HG03039 (cell line): ENCODE results near the gene CD276.

Experiments used
- ATAC-seq: cut with Tn5 transposase; IDR thresholded peaks from one replicate; pipeline ENCODE4 v1.9.1; 2021; ENCODE audit warnings: mild to moderate bottlenecking, moderate library complexity; ENCODE audit not compliant: unreplicated experiment

CD276 gene

GRCh38 chr15:73746883-73747282 is 62.7 kb downstream of the CD276 start:
- ATAC-seq: no peak

DNA sequence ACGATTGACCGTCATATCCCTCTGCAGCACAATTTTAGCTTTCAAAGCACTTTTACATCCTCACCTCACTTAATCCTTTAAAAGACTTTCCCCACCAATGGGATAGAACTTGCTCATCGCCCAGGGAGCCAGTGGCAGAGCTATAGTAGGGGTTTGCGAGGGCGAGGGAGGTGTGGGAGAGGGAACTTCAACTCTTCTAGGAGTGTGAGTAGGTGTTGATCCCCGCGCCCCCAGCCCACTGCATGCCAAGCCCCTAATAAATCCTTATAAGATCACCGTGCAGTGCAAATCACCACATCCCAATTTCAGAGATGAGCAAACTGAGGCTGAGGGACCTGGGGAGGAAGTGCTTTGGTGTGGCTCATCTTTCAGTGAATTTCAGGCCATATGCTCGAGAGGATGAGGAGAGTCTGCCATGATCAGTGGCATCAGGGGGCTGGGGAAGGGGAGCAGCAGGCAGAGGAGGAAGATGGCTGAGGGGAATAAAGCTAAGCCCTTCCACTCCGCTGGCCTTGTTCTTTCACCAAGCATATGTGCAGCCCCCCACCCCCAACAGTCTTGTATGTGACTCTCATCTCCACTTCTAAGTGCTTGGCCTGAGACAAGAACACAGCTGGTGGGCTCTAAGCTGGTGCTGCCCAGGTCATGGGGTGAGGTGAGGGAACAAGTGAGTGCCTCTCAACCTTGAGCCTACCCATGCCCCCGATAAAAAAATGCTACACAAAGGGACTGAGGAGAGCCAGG is 63.8 kb downstream of the CD276 start:
- no peak for ATAC-seq

GRCh38 chr15:73748730-73749129 is 64.5 kb downstream of the CD276 start:
- no peak for ATAC-seq

DNA sequence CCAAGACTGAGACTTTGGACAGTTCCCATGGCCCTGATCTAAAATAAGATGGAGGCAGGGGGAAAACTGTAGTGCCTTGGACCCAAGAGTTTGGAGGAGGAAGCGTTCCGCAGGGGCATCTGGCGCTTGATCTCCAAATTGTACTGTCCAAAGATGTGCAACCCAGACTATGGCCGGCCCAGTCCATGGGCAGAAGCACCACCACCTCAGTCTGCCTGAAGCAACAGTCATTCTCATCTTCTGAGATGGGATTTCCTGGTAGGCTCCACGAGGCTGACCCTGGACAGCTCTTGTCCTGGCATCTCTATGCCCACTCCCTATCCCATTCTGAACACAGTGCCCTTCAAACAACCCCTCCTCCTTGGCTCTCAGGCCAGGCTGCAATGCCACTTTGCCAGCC is 65.3 kb downstream of the CD276 start:
- no peak for ATAC-seq

DNA sequence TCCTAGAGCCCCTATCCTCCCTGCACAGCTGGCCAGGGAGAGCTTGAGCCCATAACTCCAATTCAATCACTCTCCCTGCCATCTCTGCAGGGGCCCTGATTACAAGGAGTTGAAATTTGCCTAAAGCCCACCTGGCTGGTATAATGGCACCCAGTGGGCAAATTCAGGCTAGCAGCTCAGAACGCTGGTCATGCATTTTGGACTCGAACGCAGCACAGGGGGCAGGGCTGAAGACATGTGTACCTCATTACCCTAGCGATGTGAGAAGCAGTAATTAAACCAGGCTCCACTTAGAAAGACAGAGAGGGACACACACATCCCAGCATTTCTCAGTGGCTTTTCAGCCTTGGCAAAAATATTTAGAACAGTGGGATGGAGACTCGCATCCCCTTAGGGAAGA is 65.8 kb downstream of the CD276 start:
- ATAC-seq: no peak

- no peak for ATAC-seq
Measured at GRCh38 chr15:73750438-73750837, 66.3 kb downstream of the CD276 start.

DNA sequence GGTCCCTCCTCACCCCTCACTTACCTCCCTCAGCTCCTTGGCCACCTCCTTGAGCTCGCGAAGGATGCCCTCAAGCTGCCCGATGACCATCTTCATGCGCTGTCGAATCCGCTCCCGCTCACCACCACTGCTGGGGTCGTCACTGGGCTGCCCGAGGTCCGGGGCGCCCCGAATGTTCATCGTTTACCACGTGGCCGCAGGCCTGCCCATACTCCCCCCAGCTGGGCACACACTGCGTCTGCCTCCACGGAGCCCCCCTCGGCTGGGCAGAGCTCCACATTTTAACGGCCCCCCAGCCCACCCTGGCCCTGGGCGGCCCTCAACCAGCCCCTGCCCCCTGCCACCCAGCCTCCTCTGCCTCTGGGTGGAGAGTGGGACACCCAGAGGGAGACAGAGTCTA is 66.8 kb downstream of the CD276 start:
- ATAC-seq: no peak

DNA sequence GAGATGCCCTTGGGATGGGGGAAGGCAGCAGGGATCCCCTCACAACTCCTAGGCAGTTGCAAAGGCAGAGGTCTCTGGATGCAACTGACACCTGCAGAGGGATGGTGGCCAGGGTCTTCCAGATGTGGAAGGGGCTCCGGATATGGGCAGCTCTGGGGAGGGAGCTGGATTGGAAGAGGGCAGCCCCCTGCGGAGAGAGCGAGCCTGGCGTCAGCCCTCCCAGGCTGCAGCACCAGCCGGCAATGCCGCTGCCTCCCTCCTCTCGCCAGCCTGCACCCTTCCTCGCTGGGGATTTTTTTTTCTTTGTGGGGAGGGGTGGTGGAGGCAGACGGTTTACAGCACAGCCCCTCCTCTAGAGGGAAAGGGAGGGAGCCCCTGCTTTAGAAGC is 67.3 kb downstream of the CD276 start:
- no peak for ATAC-seq

- ATAC-seq: no peak
Measured at GRCh38 chr15:73751899-73752805, 68.0 kb downstream of the CD276 start.

GRCh38 chr15:73752806-73753193 is 68.6 kb downstream of the CD276 start:
- ATAC-seq: no peak

DNA sequence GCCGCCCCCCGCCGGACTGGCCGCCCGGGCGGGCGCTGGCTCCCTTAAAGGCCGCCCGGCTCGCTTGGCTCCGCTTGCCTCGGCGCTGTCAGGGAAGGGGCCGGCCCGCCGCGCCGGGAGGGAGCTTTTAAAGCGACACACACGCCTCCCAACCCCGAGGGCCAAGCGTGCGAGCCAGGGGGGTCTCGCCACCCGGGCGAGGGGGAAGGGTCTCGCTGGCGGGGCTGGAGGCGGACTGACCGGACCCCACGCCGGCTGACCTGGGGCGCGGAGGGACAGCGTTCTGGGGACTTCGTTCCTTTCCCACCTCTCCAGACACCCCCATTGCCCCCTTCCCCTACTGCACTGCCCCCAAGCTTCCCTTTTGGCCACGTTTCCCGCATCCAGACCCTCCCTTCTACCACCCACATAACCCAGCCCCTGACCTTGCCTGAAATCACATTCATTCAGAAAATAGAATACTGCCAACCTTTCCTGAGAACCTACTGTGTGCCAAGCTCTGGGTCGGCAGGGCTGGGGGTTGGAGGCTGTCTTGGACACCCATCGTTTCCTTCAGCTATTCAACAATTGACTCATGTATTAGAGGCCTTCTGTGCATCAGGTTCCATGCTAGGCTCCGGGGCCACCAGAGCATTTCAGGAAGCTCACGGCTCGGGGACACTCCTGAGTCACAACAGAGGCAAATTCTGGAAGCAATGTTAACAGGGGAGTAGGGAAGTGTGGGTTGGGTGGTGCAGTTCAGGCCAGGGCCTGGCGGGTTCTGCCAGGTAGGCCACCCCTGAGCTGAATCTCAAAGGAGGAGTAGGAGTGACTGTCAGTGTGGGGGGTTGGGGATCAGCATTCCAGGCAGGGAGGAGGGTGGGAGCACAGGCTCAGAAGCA is 69.3 kb downstream of the CD276 start, which contains the start of gene INSYN1:
TSS of gene INSYN1 (minus strand) at position 102 of the 881 bp plus-strand sequence. CDS start 2,221 bp downstream, outside the sequence.
- ATAC-seq: no peak

GRCh38 chr15:73754461-73754860 is 70.3 kb downstream of the CD276 start:
- no peak for ATAC-seq

DNA sequence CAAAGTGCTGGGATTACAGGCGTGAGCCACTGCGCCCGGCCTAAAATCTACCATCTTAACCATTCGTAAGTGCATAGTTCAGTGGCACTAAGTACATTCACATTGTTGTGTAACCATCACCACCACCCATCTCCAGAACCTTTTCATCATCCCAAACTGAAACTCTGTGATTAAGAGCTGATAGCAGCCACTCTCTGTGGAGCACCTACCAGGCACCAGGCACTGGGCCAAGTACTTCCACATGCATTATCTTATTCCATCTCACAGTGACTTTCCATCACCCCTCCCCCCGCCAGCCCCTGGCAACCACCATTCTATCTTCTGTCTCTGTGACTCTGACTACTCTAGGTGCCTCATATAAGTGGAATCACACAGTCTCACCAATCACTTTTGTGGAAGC is 71.3 kb downstream of the CD276 start:
- ATAC-seq: no peak

- no peak for ATAC-seq
Measured at GRCh38 chr15:73755946-73756345, 71.8 kb downstream of the CD276 start.

- no peak for ATAC-seq
Measured at GRCh38 chr15:73756390-73756789, 72.2 kb downstream of the CD276 start.

- no peak for ATAC-seq
Measured at GRCh38 chr15:73756947-73757513, 72.8 kb downstream of the CD276 start.

DNA sequence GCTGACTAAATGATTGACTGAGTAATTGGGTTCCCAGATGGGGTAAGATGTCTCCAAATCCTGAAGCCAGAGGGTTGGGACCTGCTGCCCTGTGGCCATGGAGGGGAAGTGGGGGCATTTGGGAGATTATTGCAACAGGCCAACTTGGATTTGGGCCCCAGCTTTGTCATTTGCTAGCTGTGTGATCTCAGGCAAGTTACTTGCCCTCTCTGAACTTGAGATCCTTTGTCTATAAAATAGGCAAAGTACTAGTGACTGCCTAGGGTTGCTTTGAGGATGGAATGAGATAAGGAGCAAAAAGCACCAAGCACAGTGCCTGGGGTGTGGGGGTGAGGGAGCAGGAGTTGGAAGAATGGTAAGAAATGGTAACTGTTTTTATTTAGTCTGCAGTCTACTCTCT is 73.4 kb downstream of the CD276 start:
- ATAC-seq: no peak

GRCh38 chr15:73758461-73758860 is 74.3 kb downstream of the CD276 start:
- ATAC-seq: no peak

- ATAC-seq: no peak
Measured at GRCh38 chr15:73760330-73761329, 76.4 kb downstream of the CD276 start.

GRCh38 chr15:73763931-73764330 is 79.7 kb downstream of the CD276 start:
- ATAC-seq: no peak
